Stimulated activated CD4-positive, alpha-beta T cell treated with anti-CD3 and anti-CD28 coated beads, Interleukin-1b, Interleukin-23, amount 100 ng/mL, for 4 hours (primary cell): ENCODE results near the gene DGKB.
"Not testable (repeated sequence)": the region's sequence is repeated elsewhere in the genome, so short reads cannot be mapped to it uniquely, and the experiment has no call there.

ENCODE experiments used
- DNase-seq, 2 donors: peaks; one replicate each; pipeline ENCODE4 v3.0.0-alpha.2; 2020; ENCODE audit warnings: low read depth in 2 of 2

Gene DGKB

DNA sequence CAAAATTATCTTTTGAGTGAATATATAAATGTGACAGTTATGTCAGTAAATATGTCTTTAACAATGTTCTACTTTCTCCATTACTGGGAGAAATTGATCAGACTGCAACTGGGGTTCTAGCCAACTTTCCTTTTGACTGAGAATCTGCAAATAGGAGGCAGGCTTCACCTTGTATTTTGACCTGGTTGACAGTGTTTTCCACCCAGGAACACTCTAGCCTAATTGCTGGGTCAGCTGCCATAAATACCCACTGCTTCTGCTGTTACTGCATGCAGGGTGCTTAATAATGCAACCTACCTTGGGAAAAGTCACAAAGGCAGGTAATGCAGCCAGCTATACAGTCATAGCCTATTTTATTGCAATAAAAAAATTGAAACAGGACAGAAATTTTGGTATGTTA lies 319.0 kb downstream of the DGKB start:
- DNase-seq, result no peak

DNA sequence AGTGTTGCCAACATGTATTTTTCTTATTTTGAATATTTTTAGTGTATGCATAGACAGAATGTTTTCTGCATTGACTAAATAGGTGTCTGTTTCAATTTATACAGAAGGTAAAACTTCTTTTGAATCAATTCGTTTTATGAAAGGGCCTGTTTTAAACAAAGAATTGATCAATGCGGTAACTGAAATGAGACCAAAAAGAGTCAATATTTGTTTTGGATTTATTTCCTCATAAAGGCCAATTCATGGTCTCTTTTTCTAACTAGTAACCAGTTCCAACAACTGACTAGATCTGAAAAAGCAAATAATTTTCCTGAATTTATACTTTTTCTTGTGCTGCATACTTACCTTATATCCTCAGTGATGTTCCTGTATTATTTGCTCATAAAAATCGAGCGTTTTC lies 320.5 kb downstream of the DGKB start:
- no peak for DNase-seq

DNA sequence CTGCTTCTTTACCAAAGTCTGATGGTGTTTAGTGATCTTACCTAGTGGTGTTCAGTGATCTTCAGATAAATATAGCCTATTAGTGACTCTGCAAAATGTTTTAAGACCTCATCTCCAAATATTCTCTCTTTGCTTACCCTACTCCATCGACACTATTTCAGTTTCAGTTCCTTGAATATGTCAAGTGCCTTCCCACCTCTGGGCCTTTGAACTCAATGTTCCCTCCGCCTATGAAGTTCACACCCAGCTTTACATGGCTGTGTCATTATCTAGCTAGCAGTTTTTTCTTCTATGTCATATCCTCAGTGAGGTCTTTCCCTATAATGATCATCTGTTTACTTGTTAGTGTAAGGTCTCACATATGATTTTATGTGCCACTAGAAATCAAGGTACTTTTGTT lies 322.6 kb downstream of the DGKB start:
- DNase-seq, result no peak

DNA sequence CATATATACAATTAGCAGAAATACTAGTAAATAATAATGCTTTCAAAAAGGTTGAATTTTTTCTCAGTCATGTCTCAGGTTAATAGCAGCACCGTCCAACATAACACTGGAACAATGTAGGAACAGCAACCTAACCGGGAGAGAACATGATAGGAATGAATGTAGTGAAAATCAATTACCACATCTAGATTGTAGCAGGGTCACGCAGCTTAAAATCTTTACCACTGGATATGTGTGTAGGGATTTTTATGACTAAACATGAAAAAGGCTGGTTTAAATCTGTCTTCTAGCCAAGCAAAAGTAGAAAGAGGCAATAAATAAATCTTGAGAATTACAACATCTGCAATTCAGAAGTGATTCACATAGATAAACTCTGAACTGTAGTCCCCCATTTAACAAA lies 326.0 kb downstream of the DGKB start:
- DNase-seq, result no peak

DNA sequence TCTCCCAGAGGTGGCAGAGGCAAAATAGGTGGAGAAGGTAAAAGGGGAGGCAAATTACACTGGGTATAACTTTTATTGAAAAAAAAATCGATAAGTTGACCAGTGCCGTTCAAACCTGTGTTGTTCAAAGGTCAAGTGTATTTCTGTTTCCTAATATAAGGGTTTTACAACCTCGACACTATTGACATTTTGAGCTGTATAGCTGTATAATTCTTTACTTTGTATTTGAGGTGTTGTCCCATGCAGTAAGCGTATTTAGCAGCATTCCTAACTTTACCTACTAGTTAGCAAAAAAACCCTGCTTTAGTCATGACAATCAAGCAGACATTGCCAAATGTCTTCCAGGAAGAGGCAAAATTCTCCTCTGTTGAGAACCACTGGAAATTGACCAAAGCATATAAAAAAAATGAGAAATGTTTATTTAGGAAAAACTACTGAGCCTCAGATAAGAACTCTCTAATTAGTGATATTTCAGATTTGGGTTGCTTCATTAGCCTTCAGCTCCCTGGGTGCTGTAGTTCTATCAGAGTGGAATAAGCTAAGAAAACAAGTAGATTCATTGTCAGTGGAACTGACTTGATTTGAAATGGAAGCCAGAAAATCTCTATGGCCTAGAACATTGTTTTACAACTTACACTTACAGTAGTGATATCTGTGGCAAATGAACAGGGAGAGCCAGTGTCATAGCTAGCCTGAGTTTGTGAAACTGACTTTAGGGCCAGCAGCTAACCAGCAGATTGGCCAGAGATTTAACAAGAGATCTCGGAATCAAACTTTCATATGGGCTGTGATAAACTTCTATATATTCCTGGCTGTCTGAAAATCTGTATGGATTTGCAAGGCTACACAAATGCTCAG lies 331.6 kb downstream of the DGKB start:
- DNase-seq, result no peak

DNA sequence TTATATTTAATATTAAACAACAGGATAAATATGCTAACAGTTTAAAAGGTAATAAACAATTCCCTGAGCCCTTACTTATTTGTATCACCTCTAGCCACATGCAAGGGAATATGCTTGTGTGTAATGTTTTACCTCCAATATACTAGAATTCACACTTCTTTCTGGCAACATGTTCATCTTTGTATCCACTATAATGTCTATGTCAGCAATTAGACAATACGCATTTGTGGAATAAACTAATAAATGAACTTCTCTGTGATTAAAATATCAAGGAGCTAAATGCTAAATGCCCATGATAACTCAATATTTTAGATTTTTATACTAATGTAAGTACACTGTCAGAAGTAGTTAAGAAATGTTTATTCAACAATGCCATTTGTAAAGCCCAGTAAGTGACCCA lies 350.5 kb downstream of the DGKB start:
- DNase-seq, result no peak

DNA sequence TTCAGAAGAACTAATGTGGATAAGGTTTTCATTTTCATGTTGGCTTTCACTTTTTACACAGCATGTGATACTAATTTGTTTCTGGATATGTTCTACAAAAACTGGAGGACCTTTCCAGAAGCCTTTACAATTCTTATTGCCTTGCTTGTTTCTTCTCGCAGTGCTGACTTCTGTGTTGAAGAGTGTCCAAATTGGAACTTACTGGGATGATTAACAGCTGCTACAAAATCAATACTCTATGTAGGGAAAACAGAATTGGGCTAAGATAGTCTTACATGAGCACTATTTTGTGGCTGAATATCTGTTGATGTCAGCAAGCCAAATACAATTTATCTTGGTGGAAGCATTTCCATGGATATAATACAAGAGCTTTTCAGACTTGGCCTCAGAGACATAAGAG lies 351.2 kb downstream of the DGKB start:
- no peak for DNase-seq

DNA sequence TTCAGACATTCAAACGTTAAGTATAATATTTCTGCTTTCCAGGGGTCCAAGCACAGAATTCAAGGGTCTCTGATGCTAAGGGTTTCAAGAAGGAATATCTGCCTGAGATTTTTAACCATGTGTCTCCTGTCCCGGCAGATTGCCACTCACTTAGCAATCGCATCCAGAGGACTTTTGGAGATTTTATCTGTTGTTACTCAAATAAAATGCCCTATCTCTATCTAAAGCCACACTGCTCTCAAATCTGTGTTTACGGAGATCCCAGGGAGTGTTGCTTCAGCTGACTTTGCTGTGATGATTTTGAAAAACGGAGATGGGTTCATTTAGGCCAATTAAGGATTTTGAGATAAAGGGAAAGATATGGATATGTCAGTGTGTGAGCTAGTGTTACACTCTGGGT lies 359.9 kb downstream of the DGKB start:
- DNase-seq, result no peak

DNA sequence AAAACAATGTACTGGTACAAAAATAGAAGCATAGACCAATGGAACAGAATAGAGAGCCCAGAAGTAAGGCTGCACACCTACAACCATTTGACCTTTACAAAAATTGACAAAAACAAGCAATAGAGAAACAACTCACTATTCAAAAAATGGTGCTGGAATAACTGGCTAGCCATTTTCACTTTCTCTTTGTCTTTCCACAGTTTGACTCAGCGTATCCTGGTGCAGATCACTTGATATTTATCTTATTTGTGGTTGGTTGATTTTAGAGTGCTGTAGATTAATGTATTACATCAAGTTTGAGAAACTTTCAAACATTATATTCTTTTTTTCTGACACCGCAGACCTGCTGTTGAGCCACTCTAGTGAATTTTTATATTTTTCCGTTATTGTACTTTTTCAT lies 381.4 kb downstream of the DGKB start:
- no peak for DNase-seq

DNA sequence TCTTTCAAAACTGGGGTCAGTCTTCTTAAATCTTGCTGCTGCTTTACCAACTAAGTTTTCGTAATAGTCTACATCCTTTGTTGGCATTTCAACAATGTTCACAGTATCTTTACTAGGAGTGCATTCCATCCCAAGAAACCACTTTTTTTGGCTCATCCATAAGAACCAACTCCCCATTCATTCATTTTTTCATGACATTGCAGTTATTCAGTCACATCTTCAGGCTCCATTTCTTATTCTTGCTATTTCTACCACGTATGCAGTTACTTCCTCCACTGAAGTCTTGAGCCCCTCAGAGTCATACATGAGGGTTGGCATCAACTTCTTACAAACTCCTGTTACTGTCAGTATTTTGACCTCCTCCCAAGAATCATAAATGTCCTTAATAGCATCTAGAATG lies 392.3 kb downstream of the DGKB start:
- DNase-seq, result no peak

DNA sequence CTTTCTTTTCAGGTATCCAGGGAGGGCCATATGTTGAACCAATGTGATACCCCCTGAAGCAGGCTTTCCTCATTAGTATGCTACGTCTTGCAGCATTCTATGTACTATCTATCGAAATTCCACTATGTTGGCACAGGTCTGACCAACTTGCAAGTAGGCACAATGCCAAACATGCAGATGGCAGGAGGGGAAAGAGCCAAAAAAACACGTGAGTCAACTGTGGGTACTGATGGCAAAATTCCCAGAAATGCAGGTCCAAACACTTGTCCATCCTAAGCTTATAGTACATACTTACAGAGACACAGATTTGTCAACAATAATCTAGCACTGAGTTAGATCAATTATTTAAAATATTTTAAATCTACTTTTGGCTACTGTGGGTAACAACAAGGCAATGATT lies 394.9 kb downstream of the DGKB start:
- DNase-seq, result no peak

DNA sequence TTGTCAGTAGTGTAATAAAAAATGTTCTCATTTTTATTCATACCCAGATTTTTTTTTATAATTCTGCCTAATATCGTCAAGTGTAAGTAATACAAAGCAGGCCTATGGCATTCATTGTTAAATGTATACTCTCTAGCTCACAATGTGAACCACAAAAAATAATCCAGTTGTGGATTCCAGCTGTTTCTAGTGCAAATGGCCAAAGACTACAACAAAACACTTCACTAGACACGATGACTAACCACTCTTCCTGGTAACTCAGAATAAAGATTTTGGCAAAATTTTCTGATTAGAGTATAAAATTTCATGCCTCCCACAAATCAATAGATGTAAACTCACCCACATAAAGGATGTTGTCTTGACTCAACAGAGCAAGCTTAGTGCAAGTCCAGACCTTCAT lies 396.6 kb downstream of the DGKB start:
- DNase-seq, result no peak

DNA sequence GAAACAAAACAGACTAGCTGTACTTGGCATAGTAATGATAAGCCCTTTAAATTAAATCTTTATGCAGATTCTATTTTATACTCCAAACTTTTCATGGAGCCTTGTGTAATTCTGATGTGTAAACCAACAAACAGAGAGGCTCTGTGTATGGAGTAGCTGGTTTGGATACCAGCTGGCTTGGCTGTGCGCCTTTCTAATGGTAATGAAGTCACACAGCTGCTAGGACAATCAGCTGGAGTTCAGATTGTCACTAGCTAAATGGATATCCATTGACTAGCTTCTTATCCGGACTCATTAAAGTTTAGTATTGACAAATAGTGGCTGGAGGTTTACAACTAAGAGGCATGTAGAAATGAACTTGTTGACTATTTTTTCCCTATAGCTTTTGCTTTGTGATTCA lies 398.4 kb downstream of the DGKB start:
- DNase-seq, result no peak

DNA sequence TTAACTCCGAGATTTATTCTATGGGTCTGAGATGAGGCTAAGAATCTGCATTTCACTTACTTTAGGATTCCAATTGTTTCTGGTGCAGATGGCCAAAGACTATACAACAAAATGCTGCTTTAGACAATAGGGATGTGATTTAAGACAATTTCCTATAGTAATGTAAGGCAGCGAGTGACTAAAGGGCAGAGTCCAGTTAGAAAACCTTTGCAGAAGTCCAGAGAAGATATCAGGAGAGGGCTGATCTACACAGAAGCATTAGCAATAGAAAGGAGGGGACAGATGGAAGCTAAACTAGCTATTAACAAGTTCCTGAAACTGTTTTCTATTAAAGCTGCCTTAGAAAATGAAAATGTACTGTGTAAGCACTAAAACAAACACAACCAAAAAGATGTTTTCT lies 398.9 kb downstream of the DGKB start:
- DNase-seq, result no peak

DNA sequence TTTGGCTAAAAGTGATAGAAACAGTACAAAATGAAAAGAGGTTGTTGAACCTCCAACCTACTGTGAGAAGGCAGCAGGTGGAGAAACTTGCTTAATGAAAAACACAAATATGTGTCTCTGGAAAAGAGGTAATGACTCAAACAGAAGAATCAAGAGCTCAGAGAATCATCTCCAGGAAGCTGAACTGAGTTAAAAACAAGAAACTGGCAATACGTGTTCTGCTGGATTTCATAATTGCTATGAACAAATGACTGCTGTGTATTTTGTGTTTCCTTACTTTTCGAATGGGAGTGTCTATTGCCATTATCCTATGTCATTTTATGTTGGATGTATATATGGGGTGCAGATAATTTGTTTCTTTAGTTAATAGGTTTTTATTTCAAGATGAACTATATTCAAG lies 401.1 kb downstream of the DGKB start:
- no peak for DNase-seq

DNA sequence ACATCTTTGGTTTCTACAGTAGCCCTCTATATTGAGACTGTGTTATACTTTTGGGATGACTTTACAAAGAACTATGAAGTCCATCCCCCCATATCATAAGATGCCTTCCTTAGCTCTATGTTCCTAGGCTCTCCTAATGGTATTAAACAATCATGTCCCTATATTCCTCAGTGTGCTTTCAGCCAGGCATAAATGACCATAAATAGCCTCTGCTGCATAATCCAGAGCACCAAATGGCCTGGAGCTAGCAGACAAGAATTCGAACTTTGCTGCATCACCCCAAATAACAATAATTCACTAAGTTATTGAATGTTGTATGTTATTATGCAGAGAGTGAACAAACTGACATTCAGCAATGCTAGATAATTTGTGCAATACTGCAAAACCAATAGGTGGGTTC lies 405.2 kb downstream of the DGKB start:
- DNase-seq, result no peak

DNA sequence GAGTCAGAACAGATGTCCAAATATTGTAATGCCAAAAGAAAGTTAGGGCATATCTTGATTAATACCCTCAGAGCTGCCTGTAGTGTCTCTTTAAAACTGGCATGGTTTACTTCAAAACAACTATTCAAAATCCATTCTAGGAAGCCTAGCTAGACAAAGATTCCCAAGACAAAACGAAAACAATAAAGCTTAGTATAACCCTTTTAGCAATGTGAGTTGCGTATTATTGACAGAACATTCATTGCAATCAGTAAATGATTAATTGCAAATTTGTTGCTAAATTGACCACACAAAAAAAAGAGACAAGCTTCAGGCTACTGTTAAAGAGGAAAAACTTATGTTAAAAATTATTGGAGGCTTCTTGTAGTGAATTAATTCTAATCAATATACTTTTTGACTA lies 406.9 kb downstream of the DGKB start:
- no peak for DNase-seq

DNA sequence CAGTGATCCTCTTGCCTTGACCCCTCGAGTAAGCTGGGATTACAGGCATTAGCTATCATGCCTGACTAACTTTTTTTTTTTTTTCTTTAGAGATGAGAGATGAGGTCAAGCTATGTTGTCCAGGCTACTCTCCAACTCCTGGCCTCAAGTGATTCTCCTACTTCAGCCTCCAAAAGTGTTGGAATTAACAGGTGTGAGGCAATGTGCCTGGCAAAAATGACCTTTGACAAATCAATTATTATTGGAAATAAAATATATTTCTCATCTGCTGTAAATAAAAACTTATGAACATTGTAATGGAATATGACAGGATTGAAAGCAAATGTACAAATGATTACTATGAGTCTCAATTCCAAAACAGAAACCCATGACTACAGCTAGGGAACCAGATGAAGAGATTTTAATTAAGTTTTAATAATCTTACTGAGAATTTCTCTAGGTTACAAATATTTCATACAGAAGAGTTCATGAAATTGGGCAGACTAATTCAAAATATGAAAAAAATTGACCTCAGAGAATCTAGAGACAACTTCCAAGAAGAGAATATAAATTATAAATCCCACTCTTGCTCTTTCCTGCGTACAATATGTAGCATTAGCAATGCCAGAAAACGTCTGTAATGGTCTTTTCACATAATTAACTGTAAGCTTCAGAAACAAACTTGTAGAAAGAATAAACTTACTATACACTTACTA lies 414.7 kb downstream of the DGKB start:
- no peak for DNase-seq

DNA sequence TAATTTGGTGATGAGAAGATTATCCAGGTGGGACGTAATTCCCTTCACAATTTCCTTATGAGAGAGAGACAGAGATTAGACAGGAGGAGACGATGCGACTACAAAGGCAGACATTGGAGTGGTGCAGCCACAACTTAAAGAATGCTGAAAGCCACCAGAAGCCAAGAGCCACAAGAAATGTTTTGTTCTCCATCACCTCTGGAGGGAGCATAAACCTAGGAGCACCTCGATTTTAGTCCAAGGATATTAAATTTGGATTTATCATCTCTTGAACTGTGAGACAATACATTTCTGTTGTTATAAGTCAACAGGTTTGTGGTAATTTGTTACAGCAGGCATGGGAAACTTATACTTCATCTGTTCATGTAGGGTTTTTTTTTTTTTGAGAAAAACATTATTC lies 418.9 kb downstream of the DGKB start:
- no peak for DNase-seq

DNA sequence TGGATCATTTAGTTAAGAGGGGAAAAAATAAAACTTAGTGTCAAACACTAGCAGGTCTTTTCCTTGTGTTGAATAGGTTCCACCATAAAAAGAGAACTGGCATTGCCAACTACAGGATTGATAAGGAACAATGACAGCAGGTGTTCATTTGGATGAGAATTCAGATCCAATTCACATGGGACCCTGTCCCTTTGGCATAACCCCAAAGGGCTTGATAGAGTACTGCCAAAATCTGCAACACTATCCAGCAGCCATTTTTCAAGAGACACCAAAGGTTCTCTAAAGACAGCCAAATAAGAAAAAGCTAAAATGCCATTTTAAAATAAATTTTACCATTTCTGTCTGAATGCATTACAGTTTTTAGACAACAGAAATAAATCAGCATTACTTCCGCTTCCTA lies 422.3 kb downstream of the DGKB start:
- DNase-seq, result no peak

DNA sequence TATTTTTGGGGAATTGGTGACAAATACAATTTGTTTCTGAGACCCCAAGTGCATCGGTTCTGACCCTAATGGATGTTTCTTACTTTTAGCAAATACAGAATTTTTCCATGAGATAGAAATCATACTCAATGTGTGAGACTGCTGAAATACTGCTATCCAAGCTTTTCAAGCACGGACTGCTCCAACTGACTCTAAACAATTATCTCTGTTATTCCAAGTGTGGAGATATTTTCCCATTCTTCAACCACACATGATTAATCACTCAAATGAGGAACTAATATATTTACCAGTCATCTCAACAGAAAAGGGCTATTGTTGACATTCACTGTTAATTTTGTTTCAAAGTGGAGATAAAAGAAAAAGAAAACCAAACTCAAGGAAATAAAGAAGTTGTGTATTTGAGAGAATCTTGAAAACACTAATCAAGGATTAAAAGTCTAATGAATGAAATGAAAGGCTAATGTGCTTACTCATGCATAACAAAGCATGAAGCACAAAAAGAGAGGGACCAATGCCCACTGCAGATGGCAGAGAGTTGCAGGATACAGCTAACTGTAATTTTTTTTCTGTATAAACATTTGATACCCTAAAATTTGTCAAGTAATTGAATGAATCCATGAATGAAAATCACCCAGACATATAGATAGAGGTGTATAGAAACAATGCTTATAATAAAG lies 423.6 kb downstream of the DGKB start:
- no peak for DNase-seq

DNA sequence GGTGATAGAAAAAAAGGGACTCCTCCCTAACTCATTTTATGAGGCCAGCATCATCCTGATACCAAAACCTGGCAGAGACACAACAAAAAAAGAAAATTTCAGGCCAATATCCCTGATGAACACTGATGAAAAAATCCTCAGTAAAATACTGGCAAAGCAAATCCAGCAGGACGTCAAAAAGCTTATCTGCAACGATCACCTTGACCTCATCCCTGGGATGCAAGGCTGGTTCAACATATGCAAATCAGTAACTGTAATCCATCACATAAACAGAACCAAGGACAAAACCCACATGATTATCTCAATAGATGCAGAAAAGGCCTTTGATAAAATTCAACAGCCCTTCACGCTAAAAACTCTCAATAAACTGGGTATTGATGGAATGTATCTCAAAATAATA lies 440.8 kb downstream of the DGKB start:
- not testable (repeated sequence) for DNase-seq

DNA sequence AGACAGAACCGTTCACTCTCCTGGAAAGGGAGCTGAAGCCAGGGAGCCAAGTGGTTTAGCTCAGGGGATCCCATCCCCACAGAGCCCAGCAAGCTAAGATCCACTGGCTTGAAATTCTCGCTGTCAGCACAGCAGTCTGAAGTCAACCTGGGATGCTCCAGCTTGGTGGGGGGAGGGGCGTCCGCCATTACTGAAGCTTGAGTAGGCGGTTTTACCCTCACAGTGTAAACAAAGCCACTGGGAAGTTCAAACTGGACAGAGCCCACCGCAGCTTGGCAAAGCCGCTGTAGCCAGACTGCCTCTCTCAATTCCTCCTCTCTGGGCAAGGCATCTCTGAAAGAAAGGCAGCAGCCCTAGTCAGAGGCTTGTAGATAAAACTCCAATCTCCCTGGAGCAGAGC lies 443.7 kb downstream of the DGKB start:
- not testable (repeated sequence) for DNase-seq
